Stimulated activated CD4-positive, alpha-beta T cell treated with anti-CD3 and anti-CD28 coated beads, Interleukin-2, amount 100 ng/mL, for 4 hours (primary cell): ENCODE data around the gene SPTB.

Experiments used
- DNase-seq: peaks from one replicate; pipeline ENCODE4 v3.0.0-alpha.2; 2020; ENCODE audit warnings: low read depth

The SPTB gene

GRCh38 chr14:64765740-64766302 lies 113.9 kb downstream of the SPTB start:
- no peak for DNase-seq

- peak; percentile 26 for DNase-seq
These were observed 114.8 kb downstream of the SPTB start for GRCh38 chr14:64764641-64765520.

GRCh38 chr14:64763801-64764621 lies 115.7 kb downstream of the SPTB start:
- DNase-seq: no peak

- DNase-seq: no peak
These were observed 116.5 kb downstream of the SPTB start for GRCh38 chr14:64763085-64763782.

- peak; percentile 14 for DNase-seq
These were observed 117.4 kb downstream of the SPTB start for GRCh38 chr14:64762044-64763034.

- no peak for DNase-seq
These were observed 118.2 kb downstream of the SPTB start for GRCh38 chr14:64761441-64762043.

- no peak for DNase-seq
These were observed 118.8 kb downstream of the SPTB start for GRCh38 chr14:64760916-64761315.

GRCh38 chr14:64760146-64760755 lies 119.5 kb downstream of the SPTB start:
- DNase-seq: peak; percentile 20

GRCh38 chr14:64759555-64759938 lies 120.2 kb downstream of the SPTB start:
- DNase-seq: no peak

- no peak for DNase-seq
These were observed 120.8 kb downstream of the SPTB start for GRCh38 chr14:64758691-64759554.

- DNase-seq: no peak
These were observed 121.6 kb downstream of the SPTB start for GRCh38 chr14:64758025-64758521.

- DNase-seq: no peak
These were observed 122.1 kb downstream of the SPTB start for GRCh38 chr14:64757601-64758000.

- DNase-seq: no peak
These were observed 123.0 kb downstream of the SPTB start for GRCh38 chr14:64756712-64757111.

- peak; percentile 48 for DNase-seq
These were observed 123.9 kb downstream of the SPTB start for GRCh38 chr14:64755781-64756221.

GRCh38 chr14:64754685-64755084 lies 125.0 kb downstream of the SPTB start:
- DNase-seq: no peak

GRCh38 chr14:64753999-64754398 lies 125.7 kb downstream of the SPTB start:
- DNase-seq: no peak

GRCh38 chr14:64753374-64753773 lies 126.3 kb downstream of the SPTB start:
- no peak for DNase-seq

GRCh38 chr14:64752909-64753308 lies 126.8 kb downstream of the SPTB start:
- DNase-seq: no peak
